KG1 (cell line): ENCODE measurements around the gene PADI1.
A peak's percentile ranks its signal among the peaks of the same experiment; 100 is the strongest.

Experiments
- DNase-seq: peaks from one replicate; lab custom pipeline; 2025; lab: John Stamatoyannopoulos, UW

Gene PADI1

GRCh38 chr1:17244821-17245740 lies 40.2 kb downstream of the PADI1 start:
- DNase-seq = no peak

GRCh38 chr1:17245816-17246325 lies 40.9 kb downstream of the PADI1 start:
- no peak for DNase-seq

GRCh38 chr1:17246971-17247370 lies 42.0 kb downstream of the PADI1 start:
- no peak for DNase-seq

GRCh38 chr1:17248781-17249180 lies 43.9 kb downstream of the PADI1 start, which contains the start of gene PADI3:
PADI3 (plus strand) TSS chr1:17249098; CDS start chr1:17249138, 40 bp downstream.
- no peak for DNase-seq

GRCh38 chr1:17250601-17251000 lies 45.7 kb downstream of the PADI1 start:
- DNase-seq = peak; percentile 79

GRCh38 chr1:17251246-17251645 lies 46.3 kb downstream of the PADI1 start:
- no peak for DNase-seq

- no peak for DNase-seq
Measured at GRCh38 chr1:17251701-17252376, 46.9 kb downstream of the PADI1 start.

- DNase-seq = no peak
Measured at GRCh38 chr1:17255336-17255735, 50.4 kb downstream of the PADI1 start.

- no peak for DNase-seq
Measured at GRCh38 chr1:17258116-17258757, 53.3 kb downstream of the PADI1 start.

- DNase-seq = no peak
Measured at GRCh38 chr1:17258758-17259130, 53.8 kb downstream of the PADI1 start.

GRCh38 chr1:17259233-17259873 lies 54.4 kb downstream of the PADI1 start:
- DNase-seq = no peak

GRCh38 chr1:17260264-17260663 lies 55.3 kb downstream of the PADI1 start:
- DNase-seq = no peak

GRCh38 chr1:17260738-17261137 lies 55.8 kb downstream of the PADI1 start:
- no peak for DNase-seq

- DNase-seq = no peak
Measured at GRCh38 chr1:17263936-17264335, 59.0 kb downstream of the PADI1 start.

- no peak for DNase-seq
Measured at GRCh38 chr1:17264470-17264869, 59.5 kb downstream of the PADI1 start.

GRCh38 chr1:17265162-17265561 lies 60.2 kb downstream of the PADI1 start:
- DNase-seq = no peak

GRCh38 chr1:17265950-17266349 lies 61.0 kb downstream of the PADI1 start:
- no peak for DNase-seq

- DNase-seq = no peak
Measured at GRCh38 chr1:17270891-17271765, 66.2 kb downstream of the PADI1 start.

GRCh38 chr1:17272066-17272465 lies 67.1 kb downstream of the PADI1 start:
- DNase-seq = no peak

- no peak for DNase-seq
Measured at GRCh38 chr1:17272646-17273045, 67.7 kb downstream of the PADI1 start.

GRCh38 chr1:17273096-17273495 lies 68.2 kb downstream of the PADI1 start:
- DNase-seq = no peak
